ENCODE data around the gene ZNF326.
"Not testable (repeated sequence)": the region's sequence is repeated elsewhere in the genome, so short reads cannot be mapped to it uniquely, and the experiment has no call there.

The ZNF326 gene

DNA sequence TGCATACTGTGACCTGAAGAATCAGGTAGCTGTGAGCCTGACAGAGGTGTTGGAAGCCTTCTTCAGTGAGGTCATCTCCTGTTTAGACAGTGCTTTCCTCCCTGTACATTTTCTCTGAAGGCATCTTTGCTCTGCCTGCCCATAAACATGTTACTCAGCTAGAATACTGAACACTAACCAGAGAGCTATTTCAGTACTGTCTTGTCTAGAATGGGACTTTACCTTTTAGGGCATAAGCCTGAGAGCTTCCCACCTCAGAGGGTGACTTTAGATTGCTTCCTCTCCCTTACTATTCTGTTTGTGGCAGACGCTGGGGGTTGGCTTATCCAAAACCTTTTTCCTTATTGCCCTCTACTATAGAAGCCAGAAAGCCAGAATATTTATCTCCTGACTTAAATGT is 23.3 kb upstream of the ZNF326 start:
- no peak for DNase-seq

DNA sequence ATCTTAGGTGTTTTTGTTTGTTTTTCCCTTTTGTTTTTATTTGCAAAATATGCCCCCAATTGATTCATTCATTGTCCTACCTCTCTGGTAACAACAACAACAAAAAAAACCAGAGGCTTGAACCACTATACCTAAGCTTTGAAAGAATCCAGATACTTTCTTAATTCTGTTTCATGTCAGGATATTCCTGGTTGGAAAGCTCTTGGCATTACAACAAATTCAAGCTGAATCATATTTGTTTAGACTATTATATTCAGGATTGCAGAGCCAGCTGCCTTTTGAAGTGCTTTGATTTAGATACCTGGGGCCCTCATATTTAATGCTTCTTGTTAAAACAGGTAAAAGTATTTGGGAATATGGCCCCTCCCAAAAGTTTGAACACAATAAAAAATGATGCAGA is 22.9 kb upstream of the ZNF326 start:
- no peak for DNase-seq

DNA sequence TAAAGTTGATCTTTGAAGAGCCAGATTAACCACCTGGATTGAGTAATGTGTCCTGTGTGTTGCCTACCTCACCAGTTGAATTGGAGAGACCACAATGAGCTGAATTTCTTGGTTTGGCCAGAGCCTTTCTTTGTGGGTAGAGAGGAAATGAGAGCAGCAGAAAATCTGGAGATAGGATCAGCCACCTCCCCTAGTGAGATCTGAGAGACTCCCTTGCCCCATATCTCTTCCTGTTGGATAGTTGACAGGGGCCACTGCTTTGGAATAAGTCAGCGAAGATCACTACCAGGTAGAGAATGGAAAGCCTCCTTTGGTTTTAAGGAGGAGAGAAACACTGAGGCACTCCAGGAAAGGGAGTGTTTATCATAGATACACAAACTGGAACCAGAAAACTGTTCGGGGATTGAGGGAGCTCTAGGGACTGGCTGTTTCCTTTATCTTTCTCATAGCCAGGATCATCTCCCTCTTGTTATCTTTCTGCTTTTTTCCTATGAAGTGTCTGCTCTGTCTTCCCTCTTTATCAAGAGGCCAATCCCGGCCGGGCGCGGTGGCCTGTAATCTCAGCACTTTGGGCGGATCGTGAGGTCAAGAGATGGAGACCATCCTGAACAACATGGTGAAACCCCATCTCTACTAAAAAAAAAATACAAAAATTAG is 21.3 kb upstream of the ZNF326 start:
- DNase-seq = no peak

DNA sequence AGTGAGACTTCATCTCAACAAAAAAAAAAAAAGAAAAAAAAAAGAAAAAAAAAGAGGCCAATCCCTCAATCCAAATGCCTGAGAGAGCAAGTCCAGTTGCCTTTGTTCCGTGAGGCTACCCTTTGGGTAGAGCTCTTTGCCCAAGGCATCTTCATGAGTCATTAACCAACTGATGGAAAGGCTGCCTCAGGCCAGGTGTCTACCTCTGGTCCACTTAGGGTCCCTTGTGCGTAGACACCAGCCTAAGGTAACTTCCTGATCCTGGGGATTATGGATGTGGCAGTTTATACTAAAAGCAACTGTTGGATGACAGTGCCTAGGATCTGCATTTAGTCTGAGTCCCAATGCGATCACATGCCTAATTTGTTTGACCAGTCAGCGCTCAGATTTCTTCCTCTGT is 20.7 kb upstream of the ZNF326 start:
- DNase-seq = no peak

DNA sequence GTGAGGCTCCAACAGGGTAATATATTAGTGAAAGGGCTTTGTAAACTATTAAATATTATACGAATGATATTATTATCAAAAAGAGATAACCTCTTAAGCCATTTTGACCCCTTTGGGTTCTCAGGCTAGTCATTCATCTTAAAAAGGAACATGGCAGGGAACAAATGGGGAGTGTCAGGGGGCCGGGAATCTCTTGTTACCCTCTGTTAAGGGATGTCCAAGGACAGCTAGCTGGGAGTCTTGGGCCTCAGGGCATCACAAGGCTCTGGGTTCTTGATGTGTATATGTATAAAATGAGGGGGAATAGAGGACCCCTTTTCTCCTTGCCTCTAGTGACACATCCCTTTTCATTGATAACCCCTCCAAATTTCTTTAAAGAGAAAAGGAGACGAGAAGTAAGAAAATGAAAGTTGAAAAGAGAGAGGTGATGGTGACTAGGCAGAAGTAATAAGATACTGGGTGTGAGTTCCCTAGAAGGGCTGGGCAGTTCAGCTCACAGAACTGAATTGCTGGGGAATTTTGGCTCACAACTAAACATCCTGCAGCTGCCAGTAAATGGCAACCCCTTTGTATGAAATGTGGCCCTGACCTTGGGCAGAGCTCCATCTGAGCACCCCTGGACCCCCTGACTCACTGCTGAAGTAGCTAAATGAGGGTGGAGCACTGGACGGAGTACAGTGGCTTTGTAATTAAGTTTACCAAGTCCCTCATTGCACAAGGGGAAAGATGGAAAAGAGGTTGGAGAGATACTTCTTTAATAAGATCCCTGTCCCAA is 20.0 kb upstream of the ZNF326 start:
- no peak for DNase-seq

DNA sequence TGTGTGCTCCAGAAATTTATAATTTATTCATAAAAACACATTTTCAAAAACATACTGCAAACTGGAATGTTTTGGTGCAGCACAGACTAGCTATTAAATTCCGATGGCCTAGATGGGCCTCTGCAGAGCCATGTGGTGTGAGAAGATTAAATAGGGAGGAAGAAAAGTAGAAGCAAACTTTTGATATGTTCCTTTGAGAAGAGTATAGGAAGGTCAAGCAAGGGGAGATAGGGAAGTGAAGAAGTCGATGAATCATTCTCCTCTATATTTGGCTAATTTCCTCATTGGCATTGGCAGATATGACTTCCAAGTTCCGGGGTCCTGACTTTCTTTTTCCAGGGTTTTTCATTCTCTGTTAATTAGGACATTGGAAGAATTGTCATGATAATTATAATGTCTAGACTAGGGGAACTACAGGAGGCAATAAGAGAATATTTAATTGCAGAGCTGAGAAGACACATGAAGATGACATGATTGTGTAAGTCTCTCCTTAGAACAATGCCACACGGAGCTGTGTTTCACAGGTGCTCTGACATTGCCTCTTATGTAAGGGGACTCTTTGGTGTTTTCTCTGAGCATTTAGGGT is 19.3 kb upstream of the ZNF326 start:
- DNase-seq = no peak

DNA sequence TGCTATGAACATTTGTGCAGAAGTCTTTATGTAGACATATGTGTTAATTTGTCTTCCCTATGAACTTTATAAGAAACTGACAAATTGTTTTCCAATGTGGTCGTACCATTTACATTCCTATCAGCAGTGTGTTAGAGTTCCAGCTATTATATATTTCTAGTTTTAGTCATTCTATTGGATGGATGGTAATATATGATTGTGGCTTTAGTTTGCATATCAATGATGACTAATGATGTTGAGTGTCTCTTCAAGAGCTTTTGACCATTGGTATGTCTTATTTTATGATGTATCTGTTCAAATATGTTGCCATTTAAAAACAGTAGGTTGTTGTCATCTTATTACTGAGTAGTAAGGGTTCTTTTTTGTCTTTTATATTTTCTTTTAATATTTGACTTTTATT is 16.2 kb upstream of the ZNF326 start:
- DNase-seq = no peak

DNA sequence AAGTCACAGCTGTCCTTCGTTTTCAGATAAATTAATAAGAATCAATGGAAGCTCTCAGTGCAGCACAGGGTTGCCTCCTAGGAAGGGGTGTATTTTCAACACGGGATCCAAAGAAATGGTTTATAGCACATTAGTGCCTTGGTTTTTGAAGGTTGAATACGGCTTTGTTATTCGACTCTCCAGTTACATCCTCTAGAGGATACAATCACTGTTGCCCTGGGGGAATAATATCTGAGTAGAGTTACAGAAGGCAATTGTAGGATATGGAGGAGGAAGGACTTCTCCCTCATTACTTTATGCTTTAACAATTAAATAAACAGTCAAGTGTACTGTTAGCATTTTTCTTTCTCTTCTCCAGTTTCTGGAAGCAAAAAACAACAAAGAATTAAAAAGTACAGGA is 14.3 kb upstream of the ZNF326 start:
- DNase-seq = no peak

DNA sequence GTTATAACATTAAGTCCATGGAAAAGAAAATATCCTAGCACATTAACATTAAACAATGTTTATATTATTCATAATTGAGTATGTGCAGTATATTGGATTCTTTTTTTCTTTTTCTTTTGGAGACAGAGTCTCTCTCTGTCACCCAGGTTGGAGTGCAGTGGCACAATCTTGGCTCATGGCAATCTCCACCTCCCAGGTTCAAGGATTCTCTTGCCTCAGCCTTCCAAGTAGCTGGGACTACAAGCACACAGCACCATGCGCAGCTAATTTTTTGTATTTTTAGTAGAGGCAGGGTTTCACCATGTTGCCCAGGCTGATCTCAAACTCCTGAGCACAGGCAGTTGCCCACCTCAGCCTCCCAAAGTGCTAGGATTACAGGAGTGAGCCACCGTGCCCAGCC is 12.1 kb upstream of the ZNF326 start:
- not testable (repeated sequence) for DNase-seq

DNA sequence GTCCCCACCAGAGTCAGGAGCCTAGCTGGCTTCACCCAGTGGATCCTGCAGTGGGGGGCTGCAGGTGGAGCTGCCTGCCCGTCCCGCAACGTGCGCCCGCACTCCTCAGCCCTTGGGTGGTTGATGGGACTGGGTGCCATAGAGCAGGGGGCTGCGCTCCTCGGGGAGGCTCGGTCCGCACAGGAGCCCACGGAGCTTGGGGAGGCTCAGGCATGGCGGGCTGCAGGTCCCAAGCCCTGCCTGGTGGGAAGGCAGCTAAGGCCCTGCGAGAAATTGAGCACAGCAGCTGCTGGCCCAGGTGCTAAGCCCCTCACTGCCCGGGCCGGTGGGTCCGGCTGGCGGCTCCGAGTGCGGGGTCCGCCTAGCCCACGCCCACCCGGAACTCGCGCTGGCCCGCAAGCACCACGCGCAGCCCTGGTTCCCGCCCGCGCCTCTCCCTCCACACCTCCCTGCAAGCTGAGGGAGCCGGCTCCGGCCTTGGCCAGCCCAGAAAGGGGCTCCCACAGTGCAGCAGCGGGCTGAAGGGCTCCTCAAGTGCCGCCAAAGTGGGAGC is 10.3 kb upstream of the ZNF326 start:
- DNase-seq = not testable (repeated sequence)

DNA sequence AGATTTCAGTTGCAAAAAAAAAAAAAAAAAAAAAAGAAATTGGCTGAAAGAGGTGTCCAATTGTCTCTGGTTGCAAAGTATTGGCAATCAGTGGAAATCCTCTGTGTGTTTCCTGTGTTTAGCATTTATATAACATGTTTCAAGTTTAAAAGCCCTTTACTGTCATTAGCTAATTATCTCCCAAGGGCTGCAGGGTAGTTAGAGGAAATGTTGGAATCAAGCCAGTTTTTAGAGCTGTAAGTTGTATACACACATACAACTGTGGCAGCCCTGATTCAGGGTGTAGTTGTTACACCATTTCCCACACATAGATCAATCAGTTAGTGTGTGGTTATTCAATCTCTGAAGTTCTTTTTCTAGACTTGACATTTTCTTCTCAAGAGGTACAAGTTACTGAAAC is 8.9 kb upstream of the ZNF326 start:
- DNase-seq = peak; percentile 44

DNA sequence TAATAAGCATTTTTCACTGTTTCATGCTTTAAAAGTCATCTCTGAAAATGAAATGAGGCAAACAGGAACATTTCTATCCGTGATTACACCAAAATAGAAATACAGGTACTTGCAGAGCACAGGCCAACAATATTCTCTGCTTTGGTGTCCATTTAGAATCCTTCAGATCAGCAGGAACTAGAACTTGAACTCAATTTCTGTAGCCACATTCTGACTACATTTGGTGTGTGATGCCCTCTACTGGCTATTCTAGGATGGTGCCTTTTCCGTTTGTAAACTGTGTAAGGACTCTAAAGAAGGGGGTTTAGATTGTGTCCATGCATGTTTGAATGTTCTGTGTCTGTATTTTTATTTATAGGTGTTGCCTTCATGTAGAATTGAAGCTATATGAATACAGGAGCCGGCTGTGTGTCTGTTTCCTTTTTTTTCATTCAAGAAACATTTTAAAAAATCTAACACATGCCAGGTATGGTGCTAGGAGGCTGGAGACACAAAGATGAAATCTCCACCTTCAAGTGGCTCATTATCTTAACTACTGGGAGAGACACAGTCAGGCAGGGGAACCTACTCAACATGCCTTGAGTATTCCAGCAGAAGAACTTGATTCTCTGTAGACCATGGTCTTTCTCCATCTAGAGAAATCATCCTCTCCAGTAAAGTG is 7.6 kb upstream of the ZNF326 start:
- peak; percentile 90 for DNase-seq

DNA sequence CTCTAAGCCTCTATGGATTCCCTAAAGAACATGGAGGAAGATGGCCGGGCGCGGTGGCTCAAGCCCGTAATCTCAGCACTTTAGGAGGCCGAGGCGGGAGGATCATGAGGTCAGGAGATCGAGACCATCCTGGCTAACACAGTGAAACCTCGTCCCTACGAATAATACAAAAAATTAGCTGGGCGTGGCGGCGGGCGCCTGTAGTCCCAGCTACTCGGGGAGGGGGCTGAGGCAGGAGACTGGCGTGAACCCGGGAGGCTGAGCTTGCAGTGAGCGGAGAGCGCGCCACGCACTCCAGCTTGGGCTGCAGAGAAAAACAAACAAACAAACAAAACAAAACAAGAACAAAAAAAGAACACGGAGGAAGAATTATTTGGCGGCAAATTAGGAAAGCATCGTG is 5.8 kb upstream of the ZNF326 start:
- DNase-seq = no peak

DNA sequence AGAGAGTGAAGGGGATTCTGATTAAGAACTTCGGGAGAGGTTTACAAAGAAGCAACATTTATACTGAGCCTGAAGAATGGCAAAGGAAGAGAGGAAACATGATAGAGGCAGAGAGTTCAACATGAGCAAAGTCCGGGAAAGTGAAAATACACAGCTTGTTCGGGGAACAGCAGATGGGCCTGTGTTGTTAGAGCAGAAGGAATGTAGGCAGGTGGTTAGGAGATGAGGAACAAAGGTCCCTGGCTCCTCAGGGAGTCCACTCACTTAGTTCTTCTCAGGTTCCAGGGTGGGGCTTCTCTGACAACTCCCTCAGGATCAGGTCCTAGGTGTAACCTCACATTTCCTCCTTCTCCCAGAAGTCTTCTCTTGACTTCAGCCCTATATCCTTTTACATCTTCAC is 5.1 kb upstream of the ZNF326 start:
- peak; percentile 86 for DNase-seq

DNA sequence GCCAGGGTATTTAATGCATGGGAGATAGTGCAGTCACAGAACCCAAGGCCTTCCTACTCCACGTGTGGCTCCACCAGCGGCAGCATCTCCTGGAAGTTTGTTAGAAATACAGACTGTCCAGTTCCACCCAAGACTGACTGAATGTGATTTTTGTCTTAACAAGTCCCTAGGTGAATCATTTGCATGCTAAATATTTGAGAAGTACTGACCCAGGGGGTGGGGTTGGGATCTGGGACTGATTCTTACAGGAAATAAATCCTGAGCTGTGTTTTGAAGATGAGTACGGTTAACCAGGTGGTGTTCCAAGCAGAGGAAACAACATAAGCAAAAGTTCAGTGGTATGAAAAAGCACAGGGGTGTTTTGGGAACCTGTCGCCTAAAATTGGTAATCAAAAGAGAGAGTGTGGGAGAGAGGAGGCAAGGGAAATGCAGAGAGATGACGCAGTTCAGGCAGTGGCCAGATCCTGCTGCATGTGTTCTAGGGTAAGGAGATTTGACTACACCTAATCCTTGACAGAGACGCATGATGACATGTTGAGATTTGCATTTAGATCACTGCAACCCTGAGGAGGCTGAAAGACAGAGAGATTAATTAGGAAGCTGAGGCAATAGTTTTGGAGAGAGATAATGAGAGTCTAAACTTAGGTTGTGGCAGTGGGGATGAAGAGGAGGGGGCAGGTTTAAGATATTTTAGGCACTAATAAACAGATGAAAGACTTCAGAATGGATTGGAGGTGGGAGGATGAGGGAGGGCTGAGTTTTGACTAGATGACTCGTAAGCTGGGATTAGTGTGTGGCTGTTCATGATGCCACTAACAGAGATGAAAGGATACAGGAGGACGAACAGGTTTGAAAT is 3.7 kb upstream of the ZNF326 start:
- DNase-seq = peak; percentile 45

DNA sequence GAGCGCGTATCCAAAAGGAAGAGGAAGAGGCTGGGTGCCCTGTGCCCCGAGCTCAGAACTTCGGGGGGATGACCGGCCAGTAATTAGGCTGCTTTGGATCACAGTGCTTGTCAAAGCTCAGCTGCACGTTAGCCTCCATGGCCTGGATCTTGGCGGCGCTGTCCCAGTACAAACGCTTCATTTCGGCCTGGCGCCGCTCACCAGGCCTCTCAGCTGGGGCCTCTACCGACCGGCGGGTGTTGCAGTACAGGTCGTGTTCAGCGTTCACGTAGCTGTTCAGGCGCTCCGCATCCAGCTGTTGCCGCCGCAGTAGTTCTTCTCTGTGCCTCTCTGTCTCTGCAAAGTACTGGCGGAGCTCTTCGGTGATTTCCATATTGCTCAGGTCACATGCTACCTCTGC is 1.4 kb upstream of the ZNF326 start:
- DNase-seq = no peak

DNA sequence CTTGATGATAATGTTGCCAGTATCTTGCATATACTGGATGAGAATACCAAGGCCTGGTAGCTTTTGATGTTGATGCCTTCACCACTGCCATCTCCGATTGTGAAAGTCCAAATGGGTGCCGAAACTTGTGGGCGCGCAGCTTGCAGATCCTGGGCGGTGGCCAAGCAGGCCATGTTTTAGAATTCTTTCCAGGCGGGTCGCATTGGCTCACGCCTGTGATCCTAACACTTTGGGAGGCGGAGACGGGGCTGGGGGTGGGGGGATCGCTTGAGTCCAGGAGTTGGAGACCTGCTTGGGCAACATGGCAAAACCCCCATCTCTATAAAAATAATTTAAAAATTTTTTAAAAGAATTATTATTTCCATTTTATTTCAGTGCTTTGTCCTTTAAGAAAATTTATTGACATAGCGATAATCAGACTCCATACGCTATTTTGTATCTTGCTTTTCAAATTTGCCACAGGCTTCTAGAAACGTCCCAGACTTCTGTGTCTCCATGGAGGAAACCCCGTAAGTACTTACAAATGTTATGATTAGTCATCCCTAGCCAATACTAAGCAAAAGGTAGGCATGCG is 592 bp upstream of the ZNF326 start:
- no peak for DNase-seq

DNA sequence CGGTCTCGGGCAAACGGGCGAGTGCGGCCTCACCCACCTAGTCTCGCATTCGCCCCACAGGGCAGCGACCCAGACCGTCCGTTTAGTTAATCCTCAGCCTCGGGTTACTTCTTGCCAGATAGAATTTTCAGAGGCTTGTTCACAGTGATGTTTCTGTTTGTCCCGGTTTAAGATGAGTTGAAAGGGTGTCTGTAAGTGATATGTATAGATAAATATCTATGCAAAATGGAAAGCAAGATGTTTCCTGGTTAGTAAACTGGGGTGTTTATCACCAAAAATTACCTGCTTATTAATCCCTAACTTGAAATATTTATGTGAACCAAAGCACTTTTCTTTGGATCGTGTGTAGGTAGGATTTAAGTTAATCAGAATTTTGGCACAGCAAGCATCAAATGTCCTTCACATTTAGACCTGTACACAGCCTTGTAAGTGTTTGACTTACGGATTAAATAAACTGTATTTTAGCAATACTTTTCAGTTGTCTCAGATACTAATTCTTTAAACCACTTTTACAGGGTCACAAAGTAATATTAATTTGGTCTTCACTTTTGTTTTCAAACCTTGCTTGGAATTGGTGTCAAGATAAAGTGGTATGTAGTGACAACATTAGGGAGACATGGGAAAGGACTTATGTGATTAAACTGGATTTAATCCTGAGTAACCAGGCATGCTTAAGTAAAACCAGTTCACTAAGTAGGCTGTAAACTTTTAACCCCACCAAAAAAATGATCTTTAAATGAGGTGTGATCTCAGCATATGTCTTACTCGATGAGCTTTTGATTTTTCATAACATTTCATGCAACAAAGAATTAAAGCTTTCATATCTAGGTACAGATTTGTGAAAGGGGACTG is 914 bp downstream of the ZNF326 start:
- no peak for DNase-seq

DNA sequence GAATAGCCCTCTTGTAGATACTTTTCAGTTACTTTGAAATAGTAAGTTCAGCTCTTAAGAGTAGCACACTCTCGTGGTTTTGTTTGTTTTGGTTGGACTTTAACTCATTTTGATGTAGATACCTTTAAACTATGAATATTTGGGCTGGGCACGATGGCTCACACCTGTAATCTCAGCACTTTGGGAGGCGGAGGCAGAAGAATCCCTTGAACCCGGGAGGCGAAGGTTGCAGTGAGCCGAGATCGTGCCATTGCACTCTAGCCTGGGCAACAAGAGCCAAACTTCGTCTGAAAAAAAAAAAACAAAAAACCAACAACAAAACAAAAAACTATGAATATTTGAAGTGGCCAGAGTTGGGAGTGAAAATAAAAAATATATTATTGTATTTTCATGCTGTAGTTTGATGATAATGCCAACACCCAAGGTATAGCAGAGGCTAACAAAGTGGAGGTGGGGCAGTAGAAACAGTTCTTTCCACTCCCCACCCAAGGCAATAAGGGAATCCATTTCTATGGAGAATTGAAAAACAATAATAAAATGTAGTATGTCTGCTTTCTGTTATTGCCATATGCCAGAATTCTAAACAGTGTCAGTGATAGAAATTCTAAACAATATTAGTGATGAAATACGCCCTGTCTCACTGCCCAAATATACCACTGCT is 1.7 kb downstream of the ZNF326 start:
- no peak for DNase-seq

DNA sequence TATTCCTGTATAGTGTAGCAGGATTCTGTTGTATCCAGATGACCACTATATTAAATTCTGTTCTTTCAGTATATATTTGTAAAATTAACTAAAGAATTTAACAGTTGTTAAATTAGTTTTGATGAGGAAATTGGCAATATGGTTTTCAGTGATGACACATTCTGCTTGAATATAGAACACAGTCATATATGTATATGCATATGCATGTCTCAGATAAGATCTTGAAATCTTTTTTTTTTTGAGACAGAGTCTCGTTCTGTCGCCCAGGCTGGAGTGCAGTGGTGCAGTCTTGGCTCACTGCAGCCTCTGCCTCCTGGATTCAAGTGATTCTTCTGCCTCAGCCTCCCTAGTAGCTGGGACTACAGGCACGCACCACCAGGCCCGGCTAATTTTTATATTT is 2.2 kb downstream of the ZNF326 start:
- not testable (repeated sequence) for DNase-seq

DNA sequence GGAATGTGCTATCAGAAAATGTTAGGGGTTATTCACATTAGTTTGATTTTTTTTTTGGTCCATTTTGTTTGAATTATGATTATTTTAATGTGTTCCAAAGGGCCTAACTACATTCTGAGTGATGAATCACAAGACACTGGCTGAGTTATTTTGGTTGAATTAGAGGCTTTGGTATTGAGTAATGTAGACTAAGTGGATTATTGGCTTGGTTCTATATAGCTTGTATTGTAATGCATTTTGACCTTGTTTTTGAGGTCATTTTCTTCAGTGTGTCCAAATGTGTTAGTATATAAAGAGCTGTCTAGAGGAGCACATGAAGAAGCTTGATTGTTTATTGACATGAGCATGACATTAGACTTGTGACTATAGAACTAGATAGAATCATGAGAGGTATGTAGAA is 3.4 kb downstream of the ZNF326 start:
- no peak for DNase-seq

All from NCI-H1694 treated with DMSO at 0.1 percent for 48 hours (cell line).